DMS153 treated with DMSO at 0.1 percent for 48 hours (cell line): ENCODE data around the gene PARVB.

Experiments used
- DNase-seq: peaks from one replicate; lab custom pipeline; 2025; ENCODE audit not compliant: unreplicated experiment; lab: John Stamatoyannopoulos, UW

PARVB gene, protein sequence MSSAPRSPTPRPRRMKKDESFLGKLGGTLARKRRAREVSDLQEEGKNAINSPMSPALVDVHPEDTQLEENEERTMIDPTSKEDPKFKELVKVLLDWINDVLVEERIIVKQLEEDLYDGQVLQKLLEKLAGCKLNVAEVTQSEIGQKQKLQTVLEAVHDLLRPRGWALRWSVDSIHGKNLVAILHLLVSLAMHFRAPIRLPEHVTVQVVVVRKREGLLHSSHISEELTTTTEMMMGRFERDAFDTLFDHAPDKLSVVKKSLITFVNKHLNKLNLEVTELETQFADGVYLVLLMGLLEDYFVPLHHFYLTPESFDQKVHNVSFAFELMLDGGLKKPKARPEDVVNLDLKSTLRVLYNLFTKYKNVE

DNA sequence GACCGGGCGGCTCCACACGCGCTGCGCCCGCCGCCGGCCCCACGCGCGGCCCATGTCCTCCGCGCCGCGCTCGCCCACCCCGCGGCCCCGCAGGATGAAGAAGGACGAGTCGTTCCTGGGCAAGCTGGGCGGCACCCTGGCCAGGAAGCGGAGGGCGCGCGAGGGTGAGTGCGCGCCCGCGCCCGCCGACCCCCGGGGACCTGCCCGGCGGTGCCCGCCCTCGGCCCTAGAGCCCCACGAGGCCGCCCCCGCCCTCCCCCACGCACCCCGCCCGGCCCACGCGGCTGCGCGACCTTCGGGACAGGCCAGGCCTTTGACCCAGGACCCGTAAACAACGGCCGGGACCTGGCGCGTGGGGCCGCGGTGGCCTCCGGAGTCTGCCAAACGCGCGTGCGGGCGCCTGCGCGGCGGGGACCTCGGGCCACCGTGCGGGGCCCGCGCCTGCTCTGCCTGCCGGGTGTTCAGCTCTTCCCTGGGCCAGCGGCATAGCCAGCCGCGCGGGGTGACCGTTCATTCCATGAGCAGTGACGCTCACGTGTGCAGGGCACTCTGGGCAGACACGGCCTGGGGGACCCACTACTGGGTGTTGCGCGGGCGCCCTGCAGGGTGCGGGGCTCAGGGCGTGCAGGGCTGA lies at the start of gene PARVB:
Gene PARVB, plus strand, starts transcription at position 15 of the 634 bp plus-strand sequence. Its CDS starts 38 bp downstream, at position 53.
- no peak for DNase-seq

DNA sequence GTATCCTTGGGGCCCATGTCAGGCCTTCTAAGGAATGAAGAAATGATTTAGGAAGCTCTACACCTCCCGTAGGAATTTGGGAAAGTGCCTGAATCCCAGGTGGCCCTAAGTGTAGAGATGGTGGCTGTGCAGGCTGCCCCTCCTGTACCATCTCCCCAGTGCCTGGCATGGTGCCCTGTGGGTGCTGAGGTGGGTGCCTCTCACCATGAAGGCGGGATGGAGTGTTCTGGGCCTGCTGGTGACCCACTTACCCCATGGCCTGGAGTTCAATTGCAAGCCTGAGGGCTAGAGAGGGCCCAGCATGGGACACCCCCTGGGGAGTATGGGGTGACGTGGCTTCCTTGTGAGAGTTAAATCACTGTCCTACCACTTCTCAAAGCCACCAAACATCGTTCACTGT lies 49.1 kb upstream of the PARVB start:
- no peak for DNase-seq

DNA sequence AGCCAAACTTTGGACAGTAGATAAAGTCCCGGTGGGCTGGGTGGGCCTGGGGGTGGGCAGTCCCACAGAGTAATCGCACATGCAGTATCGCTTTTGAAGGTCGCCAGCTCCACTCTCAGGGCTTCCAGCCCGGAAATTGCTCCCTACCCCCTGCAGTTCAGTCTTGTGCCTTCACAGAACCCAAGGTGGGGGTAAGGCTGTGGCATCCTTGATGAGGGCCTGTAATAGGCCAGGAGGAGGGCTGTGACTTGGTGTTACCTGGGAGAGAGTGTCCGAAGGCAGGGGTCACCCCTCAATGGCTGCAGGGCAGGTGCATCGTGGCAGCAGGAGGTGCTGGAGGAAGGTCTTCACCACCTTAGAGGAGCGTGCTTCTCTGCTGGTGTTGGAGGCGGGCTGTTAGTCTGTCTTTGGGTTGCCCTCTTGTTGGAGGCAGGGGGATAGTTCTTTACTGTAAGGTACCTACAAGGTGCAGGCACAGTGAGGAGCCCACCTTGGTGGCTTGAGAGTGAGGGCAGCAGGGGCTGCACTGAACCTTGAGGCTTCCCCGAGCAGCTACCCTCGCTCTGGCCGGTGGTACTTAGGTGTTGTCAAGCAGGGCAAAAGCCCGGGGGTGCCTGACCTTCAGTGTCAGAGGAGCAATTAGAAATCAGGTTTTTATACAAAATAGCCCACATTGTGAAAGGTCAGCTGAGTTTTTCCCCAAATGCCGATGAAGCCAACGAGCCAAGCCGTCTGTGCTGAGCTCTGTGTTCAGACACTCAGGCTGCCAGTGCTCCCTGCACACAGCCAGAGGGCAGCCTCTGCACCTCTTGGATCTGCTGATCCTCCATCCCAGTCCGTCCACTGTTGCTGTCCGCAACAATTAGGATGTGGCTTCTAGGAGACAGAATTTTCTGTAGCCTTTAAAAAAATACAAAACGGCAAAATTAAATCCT lies 47.0 kb upstream of the PARVB start:
- no peak for DNase-seq

DNA sequence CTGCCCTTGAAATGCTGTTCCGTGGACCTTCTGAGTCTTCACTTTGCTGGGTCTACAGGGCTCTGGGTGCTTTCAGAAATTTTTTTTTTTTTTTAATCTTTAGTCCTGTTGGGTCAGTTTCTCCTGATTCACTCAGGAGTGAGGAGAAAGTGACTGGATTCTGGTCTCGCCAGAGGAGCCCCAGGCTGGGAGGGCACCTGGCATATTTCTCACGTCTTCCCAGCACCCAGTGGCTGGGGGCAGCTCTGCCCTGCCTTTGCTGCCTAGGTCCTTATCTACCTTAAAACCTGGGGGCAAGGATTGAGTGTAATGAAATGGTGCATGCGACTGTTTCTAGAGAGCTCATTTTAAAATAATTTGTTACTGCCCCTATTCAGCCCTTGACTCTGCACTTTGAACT lies 45.5 kb upstream of the PARVB start:
- DNase-seq = no peak

DNA sequence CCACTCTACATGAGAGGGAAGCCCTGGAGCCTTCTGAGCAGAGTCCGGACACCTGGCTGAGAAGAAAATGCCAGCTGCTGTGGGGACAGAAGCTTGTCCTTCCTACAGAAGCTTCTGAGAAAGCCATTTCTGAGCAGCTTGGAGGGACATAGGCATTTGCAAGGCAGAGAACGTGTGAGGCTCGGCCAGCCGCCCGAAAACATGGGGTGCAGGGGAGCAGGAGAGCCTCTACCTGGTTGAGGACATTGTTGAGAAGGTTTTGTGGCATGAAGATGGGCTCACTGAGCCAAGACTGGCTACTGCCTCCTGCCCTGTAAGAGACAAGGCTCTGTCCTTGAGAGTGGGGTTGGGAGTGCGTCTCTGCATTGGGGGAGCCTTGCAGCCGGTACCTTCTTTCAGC lies 43.5 kb upstream of the PARVB start:
- DNase-seq = no peak

DNA sequence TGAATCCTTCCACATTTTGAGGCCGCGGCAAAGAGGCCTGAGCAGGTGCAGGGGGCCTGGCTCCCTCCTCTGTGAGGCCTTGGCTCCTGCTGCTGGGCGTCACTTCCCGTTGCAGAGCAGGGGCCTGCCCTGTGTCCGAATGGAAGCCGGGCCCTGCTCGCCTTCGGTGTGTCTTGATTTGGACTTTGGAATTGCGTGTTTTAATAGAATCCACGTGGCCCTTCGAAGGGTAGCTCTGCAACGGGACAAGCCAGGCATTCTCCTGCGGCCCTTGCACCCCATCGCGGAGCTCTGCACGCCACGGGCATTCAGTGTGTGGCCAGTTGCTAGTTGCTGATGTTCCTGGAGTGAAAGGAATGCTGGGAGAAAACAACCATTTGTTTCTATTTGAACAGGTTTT lies 43.1 kb upstream of the PARVB start:
- DNase-seq = no peak

DNA sequence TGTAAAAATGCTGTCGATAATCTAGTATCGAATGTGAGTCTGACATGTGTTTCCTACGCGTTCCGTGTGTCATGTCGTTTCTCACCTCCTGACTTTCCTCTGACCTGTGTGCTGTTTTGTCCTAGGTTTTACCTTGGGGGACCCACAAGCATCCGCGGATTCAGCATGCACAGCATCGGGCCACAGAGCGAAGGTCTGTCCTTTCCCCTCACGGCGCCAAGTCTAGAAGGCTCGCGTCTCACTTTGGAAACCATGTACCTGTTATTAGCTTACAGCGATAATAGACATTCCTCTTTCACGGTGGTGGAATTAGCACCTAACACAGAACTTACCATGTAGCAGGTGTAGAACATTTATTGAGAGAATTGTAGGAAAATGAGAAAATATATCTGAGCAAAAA lies 40.3 kb upstream of the PARVB start:
- DNase-seq = no peak

DNA sequence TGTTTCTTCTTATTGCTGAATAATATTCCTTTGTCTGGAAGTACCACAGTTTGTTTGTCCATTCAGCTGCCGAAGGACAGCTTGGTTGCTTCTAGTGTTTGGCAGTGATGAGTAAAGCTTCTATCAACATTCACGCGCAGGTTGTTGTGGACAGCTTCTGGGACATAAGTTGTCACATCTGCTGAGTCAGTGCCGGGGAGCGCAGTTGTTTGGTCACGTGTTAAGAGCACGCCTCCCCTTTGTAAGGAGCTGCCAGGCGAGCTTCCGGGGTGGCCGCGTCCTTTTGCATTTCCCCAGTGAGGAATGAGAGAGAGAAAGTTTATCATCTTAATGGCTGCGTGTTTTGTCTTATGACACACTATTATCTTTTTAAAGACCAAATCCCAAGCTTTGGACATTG lies 38.6 kb upstream of the PARVB start:
- peak; percentile 51 for DNase-seq

DNA sequence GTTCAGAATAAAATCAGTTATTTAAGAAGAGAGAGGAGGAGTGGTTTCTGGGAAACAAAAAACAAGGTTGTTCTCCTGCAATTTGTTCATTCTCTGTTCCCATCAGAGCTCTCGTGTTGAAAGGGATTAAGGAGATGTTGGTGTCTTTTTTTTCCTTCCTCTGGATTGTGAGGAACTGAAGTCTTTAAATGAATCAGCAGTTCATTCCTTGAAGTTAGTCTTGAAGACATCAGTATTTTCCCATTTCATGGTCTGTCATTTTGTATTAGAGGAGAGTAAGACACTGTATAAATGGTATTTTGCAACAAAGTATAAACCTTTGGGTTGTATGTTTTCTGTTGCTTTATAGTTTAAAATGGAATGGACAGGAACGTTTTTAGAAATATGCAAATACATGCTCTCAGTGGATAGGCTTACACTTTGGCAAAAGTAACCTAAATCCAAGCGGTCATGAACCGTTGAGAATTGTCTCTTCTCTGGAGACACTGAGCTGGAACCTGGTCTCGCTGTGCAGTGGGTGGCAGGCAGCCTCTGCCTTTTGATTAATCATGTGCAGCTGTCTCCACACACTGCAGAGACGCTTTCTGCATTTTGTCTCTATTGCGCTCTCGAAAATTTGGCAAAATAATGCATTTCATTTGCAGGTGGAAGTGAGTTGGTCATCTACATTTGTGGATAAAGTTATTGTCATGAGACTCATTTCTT lies 35.8 kb upstream of the PARVB start:
- DNase-seq = no peak

DNA sequence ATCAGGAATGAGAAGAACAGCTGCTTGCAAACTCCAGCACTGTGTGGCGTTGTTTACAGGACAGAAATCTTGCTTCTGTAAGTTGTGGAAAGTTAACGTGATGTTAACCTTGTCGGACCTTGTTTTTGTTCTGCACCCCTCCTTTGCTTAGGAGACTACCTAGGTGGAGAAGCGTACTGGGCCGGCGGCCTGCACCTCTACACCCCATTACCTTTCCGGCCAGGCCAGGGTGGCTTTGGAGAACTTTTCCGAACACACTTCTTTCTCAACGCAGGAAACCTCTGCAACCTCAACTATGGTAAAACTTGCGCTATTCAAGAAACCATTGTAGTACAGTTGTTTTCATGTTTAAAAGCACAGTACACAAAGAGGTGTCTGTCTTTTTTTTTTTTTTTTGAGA lies 35.1 kb upstream of the PARVB start:
- DNase-seq = no peak

DNA sequence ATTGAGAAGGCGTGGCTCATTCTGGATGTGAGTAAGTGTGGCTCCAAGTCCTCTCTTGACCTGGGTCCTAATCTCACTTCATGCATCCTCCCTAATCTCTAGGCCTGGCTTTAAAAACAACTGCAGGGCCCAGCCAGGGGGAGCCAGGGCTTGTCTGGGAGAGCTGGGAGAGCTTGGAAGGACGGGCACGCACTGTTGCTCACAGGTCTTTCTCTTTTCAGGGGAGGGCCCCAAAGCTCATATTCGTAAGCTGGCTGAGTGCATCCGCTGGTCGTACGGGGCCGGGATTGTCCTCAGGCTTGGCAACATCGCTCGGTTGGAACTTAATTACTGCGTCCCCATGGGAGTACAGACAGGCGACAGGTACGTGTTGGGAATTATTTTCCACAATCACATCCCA lies 34.1 kb upstream of the PARVB start:
- DNase-seq = no peak

DNA sequence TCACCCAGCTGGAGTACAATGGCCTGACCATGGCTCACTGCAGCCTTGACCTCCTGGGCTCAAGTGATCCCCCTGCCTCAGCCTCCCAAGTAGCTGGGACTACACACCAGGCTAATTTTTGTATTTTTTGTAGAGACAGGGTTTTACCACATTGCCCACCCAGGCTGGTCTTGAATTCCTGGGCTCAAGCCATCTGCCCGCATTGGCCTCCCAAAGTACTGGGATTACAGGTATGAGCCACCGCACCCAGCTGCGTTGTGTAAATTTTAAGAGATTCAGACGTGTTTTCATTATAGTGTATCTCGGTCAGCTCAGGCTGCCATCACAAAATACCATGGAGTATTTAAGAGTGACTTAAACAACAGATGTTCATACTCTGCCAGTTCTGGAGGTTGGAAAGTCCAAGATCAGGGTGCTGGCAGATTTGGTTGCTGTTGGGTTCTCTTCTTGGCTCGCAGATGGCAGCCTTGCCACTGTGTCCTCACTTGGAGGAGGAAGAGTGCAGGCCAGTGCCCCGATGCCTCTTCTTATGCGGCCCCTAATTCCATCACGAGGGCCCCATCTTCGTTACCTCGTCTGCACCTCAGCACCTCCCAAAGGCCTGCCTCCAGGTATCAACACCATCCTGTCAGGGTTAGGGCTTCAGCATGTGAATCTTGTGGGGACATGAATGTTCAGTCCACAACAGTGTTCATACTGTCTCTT lies 32.6 kb upstream of the PARVB start:
- no peak for DNase-seq

DNA sequence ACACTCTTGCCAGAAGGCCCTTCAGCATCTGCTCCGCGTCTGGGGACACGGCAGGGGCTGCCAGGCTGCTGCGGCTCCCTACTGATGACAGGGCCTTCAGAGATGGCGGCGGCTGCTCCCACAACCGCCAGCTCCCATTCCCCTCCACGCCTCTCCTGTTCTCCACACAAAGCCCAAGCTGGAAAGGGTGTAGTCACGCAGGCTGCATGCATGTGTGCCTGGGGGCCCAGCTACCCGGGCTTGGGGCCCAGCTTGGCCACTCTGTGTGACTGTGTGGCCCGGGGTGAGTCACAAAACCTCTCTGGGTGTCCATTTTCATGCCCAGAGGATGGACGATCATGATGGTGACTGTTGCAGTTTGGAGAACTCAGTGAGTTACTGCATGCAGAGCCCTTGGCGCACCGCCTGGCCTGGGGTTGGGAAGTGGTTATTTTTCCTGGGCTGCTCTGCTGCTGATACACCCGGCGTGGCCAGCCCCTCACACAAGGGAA lies 31.7 kb upstream of the PARVB start:
- DNase-seq = no peak

DNA sequence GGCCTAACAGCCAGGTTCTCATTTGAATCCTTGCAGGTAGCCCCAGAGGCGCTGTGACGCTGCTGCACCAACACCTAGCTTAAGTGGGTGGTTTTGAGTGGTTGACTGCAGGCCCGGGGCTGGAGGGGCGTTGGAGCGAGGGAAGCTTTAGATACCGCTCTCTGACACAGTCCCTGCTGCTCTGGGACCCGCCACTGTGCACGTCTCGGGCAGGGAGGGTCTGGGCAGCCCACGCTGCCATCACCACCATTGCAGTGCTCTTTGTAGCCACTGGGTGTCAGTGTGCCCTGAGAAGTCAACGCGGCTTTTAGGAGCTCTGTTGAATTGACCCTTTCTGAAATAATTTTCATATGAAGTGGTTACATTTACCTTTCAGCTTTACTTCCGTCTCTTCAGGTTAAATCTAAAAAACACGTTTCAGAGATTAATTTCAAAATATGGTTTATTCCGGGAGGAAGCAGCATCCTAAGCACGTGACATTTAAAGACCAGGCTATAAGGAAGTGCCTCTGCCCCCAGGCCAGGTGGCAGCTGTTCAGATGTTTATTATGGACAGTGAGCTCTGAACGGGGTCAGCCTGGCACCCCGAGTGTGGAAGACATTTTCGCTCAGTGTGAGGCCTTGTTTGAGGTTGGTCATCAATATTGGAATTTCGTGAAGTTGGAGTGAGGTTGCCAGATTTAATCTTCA lies 30.9 kb upstream of the PARVB start:
- peak; percentile 22 for DNase-seq

DNA sequence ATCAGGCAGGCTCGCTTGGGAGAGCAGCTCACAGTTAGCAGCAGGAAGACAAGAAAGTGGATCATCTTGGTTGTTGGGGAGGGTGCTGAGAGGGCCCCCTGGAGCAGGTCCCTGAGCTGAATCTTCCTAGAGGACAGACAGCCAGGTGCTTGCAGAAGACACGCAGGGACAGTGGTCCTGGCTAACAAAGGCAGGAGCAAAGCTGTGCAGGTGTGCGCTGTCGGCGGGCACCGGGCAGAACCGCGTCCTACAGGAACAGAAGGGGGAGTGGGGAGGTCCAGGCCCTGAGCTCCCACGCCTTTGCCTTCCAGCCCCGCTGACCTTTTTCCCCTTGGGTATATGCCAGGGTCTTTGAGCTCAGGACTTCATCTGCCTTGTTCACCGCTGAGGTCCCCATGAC lies 30.1 kb upstream of the PARVB start:
- no peak for DNase-seq

DNA sequence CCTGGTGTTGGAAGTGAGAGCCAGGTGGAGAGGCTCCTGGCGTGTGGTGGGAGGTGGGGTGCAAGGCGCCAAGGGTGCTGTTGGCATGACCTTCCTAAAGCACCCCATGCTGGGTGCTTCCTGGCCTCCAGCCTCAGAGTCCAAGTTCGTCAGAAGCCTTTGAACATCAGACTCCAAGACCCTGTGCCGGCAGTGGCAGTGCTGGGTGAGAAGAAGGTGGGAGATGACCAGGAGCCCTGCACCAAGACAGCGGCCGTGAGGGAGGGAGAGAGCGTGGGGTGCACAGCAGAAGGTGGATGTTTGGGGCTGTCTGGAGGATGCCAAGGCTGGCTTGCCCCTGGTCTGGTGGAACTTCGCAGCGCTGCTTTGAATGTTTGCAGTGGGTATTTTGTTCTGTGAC lies 29.7 kb upstream of the PARVB start:
- DNase-seq = no peak

DNA sequence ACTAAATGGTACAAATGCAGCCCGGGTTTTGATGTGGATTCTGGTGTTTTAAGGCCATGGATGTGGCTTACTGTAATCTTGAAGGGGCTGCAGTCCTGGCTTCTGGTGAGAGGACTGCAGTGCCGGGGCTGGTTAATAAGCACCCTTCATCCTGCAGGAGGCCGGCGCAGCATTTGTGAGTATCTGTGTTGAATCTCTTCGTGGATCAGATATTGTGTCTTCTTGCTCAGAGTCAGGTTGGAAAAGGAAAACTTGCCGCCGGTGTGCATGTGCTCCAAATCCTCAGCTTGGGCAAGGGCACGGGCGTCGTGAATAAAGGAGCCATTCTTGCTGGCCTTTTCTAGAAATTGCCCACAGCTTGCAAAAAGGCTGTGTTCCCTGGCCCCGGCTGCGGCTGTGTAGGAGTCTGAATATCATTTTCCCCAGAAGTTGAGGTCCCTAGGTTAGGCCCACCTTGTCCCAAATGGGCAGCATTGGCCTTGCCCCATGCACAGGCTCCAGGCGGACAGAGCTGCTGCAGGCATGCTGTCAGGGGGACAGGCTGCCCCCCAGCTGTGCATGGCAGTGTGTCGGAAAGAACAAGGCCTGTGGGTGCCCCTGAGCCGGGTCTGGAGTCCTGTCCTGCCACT lies 28.9 kb upstream of the PARVB start:
- DNase-seq = no peak

DNA sequence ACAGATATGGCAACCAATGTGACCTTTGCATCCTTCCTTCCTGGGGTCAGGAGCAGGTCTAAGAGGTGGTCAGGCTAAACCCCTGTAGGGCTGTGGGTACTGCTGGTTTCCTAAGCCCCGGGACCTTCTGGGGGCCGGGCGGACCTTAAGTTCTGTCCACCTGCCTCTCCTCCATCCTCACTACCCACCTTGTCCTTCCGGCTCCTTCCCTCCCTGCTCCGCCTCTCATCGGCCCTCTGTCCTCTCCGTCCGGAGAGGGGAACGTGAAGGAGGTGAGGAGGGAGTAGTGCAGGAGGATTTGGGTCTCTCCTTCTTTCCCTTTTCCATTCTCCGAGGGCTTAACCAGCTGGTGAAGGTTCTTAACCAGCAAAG lies 28.3 kb upstream of the PARVB start:
- DNase-seq = no peak
